PC-3 (cell line): ENCODE measurements around the gene DIPK2B. TPM values are rescaled to one million over a fixed set of nuclear protein-coding genes. Genes with fewer than 3 reads are reported as not detected.

Source experiments
- ATAC-seq: fragments of 200-7000 bp; cut with Tn5 transposase; 2 replicates; pipeline ENCODE4 v1.9.1; 2020; ENCODE audit warnings: mild to moderate bottlenecking, moderate library complexity
- BruUV-seq: library from RNA; stranded (reverse); fragments of 400-500 nt; replicated peaks from 2 replicates; lab custom pipeline; 2021; lab: Mats Ljungman, UMichigan
- CTCF ChIA-PET: fragments of 300-600 bp; sonication (Branson Sonifier 250); formaldehyde crosslinking; loops from one replicate; lab custom pipeline; 2022; ENCODE audit warnings: antibody characterized with exemption; lab: Charles Lee
- POLR2A ChIA-PET: fragments of 300-600 bp; sonication (Branson Sonifier 250); formaldehyde crosslinking; loops from one replicate; lab custom pipeline; 2022; ENCODE audit warnings: antibody characterized with exemption; ENCODE audit not compliant: unreplicated experiment; lab: Charles Lee
- DNase-seq: peaks from one replicate; pipeline ENCODE4 v3.0.0-alpha.2; 2015
- H2AFZ ChIP-seq: fragments of 300-600 bp; sonication (generic); 2 replicates; pipeline ENCODE4 v1.6.0; 2016; ENCODE audit warnings: antibody characterized with exemption, low read length
- H3F3A ChIP-seq: fragments of 300-600 bp; sonication (generic); one replicate; pipeline ENCODE4 v1.6.0; 2017; ENCODE audit warnings: antibody characterized with exemption, low read length, control low read depth, mild to moderate bottlenecking; ENCODE audit not compliant: unreplicated experiment
- H3K27ac ChIP-seq: fragments of 300-600 bp; sonication (generic); 2 replicates; pipeline ENCODE4 v1.5.1; 2016; ENCODE audit warnings: mild to moderate bottlenecking, low read length
- H3K27me3 ChIP-seq: fragments of 300-600 bp; sonication (generic); 2 replicates; pipeline ENCODE4 v1.6.1; 2016; ENCODE audit warnings: low read length, mixed read lengths
- H3K36me3 ChIP-seq: fragments of 300-600 bp; sonication (generic); 2 replicates; pipeline ENCODE4 v1.6.1; 2016; ENCODE audit warnings: low read depth, mixed run types, low read length, mixed read lengths
- H3K4me1 ChIP-seq: fragments of 300-600 bp; sonication (generic); 2 replicates; pipeline ENCODE4 v1.5.1; 2016; ENCODE audit warnings: low read length; ENCODE audit not compliant: insufficient read depth
- H3K4me2 ChIP-seq: fragments of 300-600 bp; sonication (generic); 2 replicates; pipeline ENCODE4 v1.6.0; 2016; ENCODE audit warnings: low read length
- H3K4me3 ChIP-seq: fragments of 300-600 bp; sonication (generic); 2 replicates; pipeline ENCODE4 v1.5.1; 2016; ENCODE audit warnings: mild to moderate bottlenecking, low read length, mixed read lengths
- H3K79me2 ChIP-seq: fragments of 300-600 bp; sonication (generic); 2 replicates; pipeline ENCODE4 v1.6.1; 2017; ENCODE audit warnings: low read length, mixed read lengths
- H3K9ac ChIP-seq: fragments of 300-600 bp; sonication (generic); 2 replicates; pipeline ENCODE4 v1.6.0; 2016; ENCODE audit warnings: mild to moderate bottlenecking, low read length
- H3K9me2 ChIP-seq: fragments of 300-600 bp; sonication (generic); replicated peaks from 2 replicates; pipeline ENCODE4 v1.6.1; 2016; ENCODE audit warnings: mixed run types, low read length, mixed read lengths
- H3K9me3 ChIP-seq: fragments of 300-600 bp; sonication (generic); 2 replicates; pipeline ENCODE4 v1.6.1; 2016; ENCODE audit warnings: low read length, mixed read lengths
- H4K20me1 ChIP-seq: fragments of 300-600 bp; sonication (generic); 2 replicates; pipeline ENCODE4 v1.6.1; 2016; ENCODE audit warnings: low read length, mixed read lengths
- CTCF ChIP-seq: fragments of 300-600 bp; sonication (generic); conservative IDR thresholded peaks from 2 replicates; pipeline ENCODE4 v1.5.1; 2017; ENCODE audit warnings: antibody characterized with exemption, low read depth, mild to moderate bottlenecking, low read length
- EZH2 ChIP-seq: fragments of 300-600 bp; sonication (generic); IDR thresholded peaks from one replicate; pipeline ENCODE4 v1.6.1; 2017; ENCODE audit warnings: antibody characterized with exemption, mild to moderate bottlenecking, low read length; ENCODE audit not compliant: unreplicated experiment
- EZH2phosphoT487 ChIP-seq: fragments of 300-600 bp; sonication (generic); IDR thresholded peaks from 2 replicates; pipeline ENCODE4 v1.6.1; 2018; ENCODE audit warnings: mild to moderate bottlenecking, antibody characterized with exemption, low read length, borderline replicate concordance
- intact Hi-C: fragments of 100-400 bp; cut with micrococcal nuclease; formaldehyde crosslinking; loops from 2 replicates; pipeline ENCODE4 v1.9.0; 2023
- total RNA-seq: library from RNA; depleted of rRNA; stranded (reverse); fragments of >200 nt; gene quantifications from 2 replicates; pipeline ENCODE4 v1.2.3, GENCODE V29; 2014

The DIPK2B gene
- total RNA-seq, 1 experiment from 2014 or later = 0.18 TPM

GRCh38 chrX:45166781-45167180 is 33.9 kb downstream of the DIPK2B start:
- intact Hi-C loops = no loop called here
- Histone ChIP-seq H3K9ac (no peak overlapping the region), H3F3A (no peaks in the 10 kb centered on the region), H3K4me1 (no peaks in the 10 kb centered on the region), H4K20me1 (no peaks in the 10 kb centered on the region), H3K27me3 (no peaks in the 10 kb centered on the region), H3K36me3 (no peaks in the 10 kb centered on the region), H3K4me3 (no peak overlapping the region), H3K9me2 (no peaks in the 10 kb centered on the region), H3K4me2 (no peak overlapping the region), H3K79me2 (no peaks in the 10 kb centered on the region), H3K27ac (no peak overlapping the region), H3K9me3 (no peaks in the 10 kb centered on the region), H2AFZ (no peak overlapping the region)
- ATAC-seq (no peak), DNase-seq (no peak)
- no TSS peak for BruUV-seq
- no peak for TF ChIP-seq CTCF
- no peak for TF ChIP-seq EZH2
- no peak for TF ChIP-seq EZH2phosphoT487
- POLR2A ChIA-PET = interaction anchor here (0.7 kb wide), 1 partner anchor 32 kb away, joined by 3 read pairs; no protein-coding TSS in a partner anchor
- CTCF ChIA-PET = no interaction called here

- ATAC-seq (no peak), DNase-seq (no peak)
- Histone ChIP-seq H3F3A (no peaks in the 10 kb centered on the region), H3K27ac (no peak overlapping the region), H3K27me3 (no peaks in the 10 kb centered on the region), H3K36me3 (no peaks in the 10 kb centered on the region), H3K4me2 (no peak overlapping the region), H3K9me3 (no peaks in the 10 kb centered on the region), H3K9ac (no peak overlapping the region), H3K9me2 (no peaks in the 10 kb centered on the region), H4K20me1 (no peaks in the 10 kb centered on the region), H2AFZ (no peak overlapping the region), H3K4me1 (no peaks in the 10 kb centered on the region), H3K4me3 (no peak overlapping the region), H3K79me2 (no peaks in the 10 kb centered on the region)
- no peak for TF ChIP-seq EZH2
- no peak for TF ChIP-seq CTCF
- no peak for TF ChIP-seq EZH2phosphoT487
- intact Hi-C loops = no loop called here
- ChIA-PET POLR2A (no interaction called here), CTCF (no interaction called here)
- BruUV-seq = no TSS peak
Measured at GRCh38 chrX:45165726-45166125, 35.0 kb downstream of the DIPK2B start.

- DNase-seq = no peak
- H3K36me3 ChIP-seq = no peaks in the 10 kb centered on the region
- intact Hi-C loops = no loop called here
- POLR2A ChIA-PET = no interaction called here
- no peak overlapping the region for H3K4me2 ChIP-seq
- no peaks in the 10 kb centered on the region for H3F3A ChIP-seq
- H2AFZ ChIP-seq = no peak overlapping the region
- no peak for ATAC-seq
- H3K27ac ChIP-seq = no peak overlapping the region
- H3K9me2 ChIP-seq = no peaks in the 10 kb centered on the region
- BruUV-seq = no TSS peak
- H3K27me3 ChIP-seq = no peaks in the 10 kb centered on the region
- no peaks in the 10 kb centered on the region for H3K9me3 ChIP-seq
- H3K79me2 ChIP-seq = no peaks in the 10 kb centered on the region
- no peak for TF ChIP-seq EZH2
- TF ChIP-seq EZH2phosphoT487 = no peak
- TF ChIP-seq CTCF = no peak
- no peak overlapping the region for H3K9ac ChIP-seq
- CTCF ChIA-PET = no interaction called here
- H3K4me1 ChIP-seq = no peaks in the 10 kb centered on the region
- no peaks in the 10 kb centered on the region for H4K20me1 ChIP-seq
- no peak overlapping the region for H3K4me3 ChIP-seq
Measured at GRCh38 chrX:45164995-45165394, 35.7 kb downstream of the DIPK2B start.
